ENCODE results near the gene CASP2.
A peak's percentile ranks its signal among the peaks of the same experiment; 100 is the strongest.

DNA sequence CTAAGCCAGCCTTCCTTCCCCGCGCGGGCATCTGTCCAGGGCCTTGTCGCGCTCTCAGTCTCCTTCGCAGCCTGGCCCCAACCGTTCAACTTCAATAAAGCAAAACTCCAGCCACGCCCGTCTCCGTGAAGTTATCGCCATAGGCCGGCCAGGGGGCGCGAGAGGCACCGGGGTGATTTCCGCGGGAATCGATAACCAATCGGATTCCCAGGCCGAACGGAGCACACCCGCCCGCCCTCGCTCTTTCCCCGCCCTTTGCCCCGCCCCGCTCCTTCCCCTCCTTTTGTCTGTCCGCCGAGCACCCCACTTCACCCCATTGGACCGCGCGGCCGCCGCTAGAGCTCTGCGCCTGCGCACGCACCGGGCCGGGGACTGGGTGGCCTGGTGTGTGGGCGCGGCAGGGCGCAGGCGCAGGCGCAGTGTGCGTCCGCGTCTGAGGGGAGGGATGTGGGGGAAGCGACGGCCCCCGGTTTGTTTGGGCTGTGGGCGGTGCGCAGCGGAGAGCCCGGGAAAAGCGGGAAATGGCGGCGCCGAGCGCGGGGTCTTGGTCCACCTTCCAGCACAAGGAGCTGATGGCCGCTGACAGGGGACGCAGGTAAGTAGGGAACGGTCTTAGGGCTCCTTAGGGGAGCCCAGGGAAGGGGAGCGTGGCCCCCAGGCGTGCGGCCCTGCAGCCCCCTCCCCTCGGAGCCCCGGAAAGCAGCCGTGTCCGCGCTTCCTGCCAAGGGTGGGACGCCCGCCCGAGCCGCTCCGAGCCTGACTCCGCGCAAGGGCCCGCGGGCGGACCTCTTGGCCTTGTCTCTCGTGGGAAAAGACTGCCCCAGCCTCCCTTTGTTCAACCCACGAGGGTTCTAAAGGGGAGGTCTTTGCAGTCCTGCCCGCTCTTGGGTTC lies at the start of gene CASP2:
- TF ChIP-seq, protein P1, sequence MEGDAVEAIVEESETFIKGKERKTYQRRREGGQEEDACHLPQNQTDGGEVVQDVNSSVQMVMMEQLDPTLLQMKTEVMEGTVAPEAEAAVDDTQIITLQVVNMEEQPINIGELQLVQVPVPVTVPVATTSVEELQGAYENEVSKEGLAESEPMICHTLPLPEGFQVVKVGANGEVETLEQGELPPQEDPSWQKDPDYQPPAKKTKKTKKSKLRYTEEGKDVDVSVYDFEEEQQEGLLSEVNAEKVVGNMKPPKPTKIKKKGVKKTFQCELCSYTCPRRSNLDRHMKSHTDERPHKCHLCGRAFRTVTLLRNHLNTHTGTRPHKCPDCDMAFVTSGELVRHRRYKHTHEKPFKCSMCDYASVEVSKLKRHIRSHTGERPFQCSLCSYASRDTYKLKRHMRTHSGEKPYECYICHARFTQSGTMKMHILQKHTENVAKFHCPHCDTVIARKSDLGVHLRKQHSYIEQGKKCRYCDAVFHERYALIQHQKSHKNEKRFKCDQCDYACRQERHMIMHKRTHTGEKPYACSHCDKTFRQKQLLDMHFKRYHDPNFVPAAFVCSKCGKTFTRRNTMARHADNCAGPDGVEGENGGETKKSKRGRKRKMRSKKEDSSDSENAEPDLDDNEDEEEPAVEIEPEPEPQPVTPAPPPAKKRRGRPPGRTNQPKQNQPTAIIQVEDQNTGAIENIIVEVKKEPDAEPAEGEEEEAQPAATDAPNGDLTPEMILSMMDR (IDR thresholded peaks at IDR 0.05; ENCODE audit: low read length), result peak; percentile 40; the same call in 1 of the 2 replicates
- TF ChIP-seq EZH2 (IDR thresholded peaks at IDR 0.05; ENCODE audit: borderline replicate concordance, low read length), result no peak
